HG02981 (cell line): ENCODE data around the gene ACTR3C.
"Not testable (repeated sequence)": the region's sequence is repeated elsewhere in the genome, so short reads cannot be mapped to it uniquely, and the experiment has no call there.

Experiments
- ATAC-seq: cut with Tn5 transposase; IDR thresholded peaks from one replicate; pipeline ENCODE4 v1.9.1; 2021; ENCODE audit warnings: mild to moderate bottlenecking, moderate library complexity; ENCODE audit not compliant: unreplicated experiment

Gene ACTR3C

GRCh38 chr7:150287815-150288214, 35.5 kb downstream of the ACTR3C start:
- ATAC-seq, result not testable (repeated sequence)

DNA sequence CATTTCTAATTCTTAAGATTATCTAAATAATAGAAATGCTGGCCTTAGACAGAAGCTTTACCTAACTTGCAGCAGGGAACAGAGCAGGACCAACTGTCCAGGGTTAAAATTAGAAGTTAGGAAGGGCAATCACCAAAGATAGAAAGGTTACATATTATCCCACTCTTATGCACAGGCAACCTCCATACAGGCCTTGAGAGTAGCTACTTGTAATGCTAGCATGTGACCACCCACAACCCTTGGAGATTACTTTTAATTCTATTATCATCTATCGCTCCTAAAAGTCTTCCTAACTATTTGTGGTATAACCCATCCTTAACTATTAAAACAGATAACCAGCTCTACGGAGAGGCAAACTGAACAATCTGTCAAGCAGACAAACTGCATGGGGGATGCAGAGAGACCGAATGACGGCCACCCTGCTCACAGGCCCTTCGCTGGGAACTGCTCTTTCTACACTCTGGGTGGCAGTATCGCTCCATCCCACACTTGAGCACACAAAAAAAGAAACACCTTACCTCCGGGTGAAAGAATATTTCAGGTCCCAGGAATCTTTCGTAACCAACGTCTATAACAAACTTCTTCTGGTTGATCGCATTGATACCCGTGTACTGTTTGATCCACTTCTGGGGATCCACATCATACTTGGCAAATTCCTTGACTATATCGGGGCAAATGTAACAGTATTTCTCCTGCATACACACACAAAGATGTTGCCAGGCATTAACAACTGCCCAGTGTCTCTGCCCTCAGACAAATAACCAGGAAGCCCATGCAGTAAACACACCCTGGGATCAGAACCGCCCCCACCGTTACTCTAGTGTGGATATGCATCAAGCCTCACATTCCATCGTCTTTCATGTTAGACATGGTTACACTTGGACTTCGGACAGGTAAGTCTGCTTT, 37.2 kb downstream of the ACTR3C start:
- ATAC-seq, result peak; percentile 73

- not testable (repeated sequence) for ATAC-seq
Measured at GRCh38 chr7:150283608-150284007, 39.7 kb downstream of the ACTR3C start.

DNA sequence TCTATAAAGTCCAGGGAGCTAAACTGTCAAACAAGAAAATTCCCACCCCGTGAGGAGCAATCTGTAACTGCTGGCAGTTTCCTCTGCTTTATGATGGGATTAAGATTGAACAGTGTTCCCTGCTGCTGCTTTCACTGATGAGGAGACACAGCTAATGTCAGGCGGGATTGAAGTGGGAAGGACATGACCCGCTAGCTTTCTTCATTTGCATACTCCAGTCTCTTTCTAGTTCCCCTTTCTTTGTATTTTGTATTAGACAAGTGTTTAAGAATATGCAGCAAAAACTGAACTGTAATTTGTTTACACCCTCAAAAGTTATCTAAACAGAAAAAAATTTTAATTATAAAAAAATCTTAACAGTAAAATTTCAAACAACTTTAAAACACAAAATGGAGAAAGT, 40.2 kb downstream of the ACTR3C start:
- not testable (repeated sequence) for ATAC-seq

GRCh38 chr7:150281681-150282403, 41.5 kb downstream of the ACTR3C start:
- ATAC-seq, result not testable (repeated sequence)

GRCh38 chr7:150278383-150278782, 45.0 kb downstream of the ACTR3C start:
- not testable (repeated sequence) for ATAC-seq

DNA sequence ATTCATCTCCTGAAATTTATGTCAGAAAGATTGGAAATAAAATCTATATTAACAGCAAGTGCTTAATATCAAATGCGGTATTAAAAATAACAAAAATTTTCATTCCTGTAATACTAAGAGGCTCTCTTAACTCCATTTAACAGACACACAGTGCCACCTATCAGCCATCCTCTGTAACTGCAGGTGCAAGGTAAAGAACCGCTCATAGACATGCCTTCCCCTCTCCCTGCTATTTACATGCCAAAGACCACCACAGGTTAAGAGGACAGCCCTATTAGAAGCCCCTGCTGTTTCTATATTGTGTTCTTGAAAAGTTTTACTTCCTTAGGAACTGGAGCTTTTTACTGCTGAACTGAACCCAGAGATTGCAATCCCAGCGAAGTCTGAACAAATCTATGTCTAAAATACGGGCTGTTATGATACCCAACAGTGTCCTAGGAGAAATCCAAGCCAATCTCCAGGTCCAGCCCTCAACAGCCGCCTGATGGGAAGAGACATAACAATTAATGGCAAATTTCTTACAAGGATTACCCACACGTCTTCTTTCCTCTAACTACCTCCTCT, 47.1 kb downstream of the ACTR3C start:
- ATAC-seq, result peak; percentile 63

DNA sequence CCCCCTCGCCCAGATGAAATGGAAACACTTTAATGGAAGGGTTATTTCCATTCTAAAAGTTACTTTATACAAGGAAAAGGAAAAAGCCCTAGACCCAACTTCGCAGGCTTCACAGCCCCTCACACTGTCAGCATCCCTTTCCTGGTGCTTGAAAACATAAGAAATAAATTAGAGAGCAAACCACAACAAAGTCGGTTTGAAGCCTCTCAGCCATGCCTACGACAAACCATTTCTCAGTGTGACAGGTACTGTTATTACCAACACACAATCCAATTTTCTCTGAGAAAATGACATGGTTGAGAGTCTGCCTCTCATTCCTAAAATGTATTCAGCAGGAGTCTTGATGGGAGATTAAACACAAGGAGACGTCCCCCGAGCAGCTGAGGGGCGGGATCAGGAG, 51.4 kb downstream of the ACTR3C start:
- not testable (repeated sequence) for ATAC-seq

DNA sequence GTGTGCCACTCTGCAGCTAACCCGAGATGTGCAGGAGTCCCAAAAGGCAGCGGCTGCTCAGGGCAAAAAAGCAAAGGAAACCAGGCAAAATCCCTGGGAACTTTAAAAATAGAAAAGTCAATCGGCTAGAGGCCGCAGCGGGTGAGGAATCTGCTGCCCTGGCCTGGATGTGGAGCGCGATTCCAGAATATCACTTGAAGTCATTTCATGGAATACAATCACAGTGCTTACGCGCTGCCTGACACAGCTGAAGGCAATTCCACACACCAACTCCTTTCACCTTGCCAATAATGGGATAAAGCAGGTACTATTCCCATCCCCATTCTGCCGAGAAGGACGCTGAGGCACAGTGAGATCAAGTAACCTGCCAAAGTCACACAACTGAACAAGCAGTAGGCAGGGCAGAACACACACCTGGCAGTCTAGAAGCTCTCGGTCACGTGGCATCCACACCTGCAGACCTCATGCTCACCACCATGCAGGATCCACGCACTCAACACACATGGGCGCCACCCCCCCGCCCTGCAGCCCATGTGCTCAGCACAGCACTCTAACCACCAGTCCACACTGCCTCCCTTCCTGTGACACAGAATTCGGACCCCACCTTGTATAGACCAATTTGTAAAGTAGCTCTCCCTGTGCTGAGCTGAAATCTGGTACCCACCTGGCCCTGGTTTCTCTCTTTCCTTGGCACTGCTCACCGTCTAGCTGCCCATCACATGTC, 53.1 kb downstream of the ACTR3C start:
- not testable (repeated sequence) for ATAC-seq

GRCh38 chr7:150268798-150269197, 54.5 kb downstream of the ACTR3C start:
- not testable (repeated sequence) for ATAC-seq

DNA sequence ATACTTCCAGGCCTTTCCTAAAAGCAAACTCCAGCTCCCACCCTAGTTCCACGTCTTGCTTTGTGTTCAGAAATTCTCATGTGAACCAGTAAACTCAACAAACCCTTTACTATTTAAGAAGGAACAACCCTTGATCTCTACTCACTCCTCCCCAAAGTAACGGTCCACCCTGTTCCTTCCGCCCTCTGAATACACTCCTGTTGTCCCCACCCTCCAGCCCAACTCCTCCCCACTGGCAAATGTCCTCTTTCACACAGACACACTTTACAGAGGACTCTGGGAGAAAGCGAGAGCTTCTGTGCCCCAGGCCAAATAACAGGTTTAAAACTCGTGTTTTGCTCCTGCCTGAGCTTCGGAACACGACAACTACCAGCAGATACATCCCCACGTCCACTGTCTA, 55.1 kb downstream of the ACTR3C start:
- not testable (repeated sequence) for ATAC-seq

DNA sequence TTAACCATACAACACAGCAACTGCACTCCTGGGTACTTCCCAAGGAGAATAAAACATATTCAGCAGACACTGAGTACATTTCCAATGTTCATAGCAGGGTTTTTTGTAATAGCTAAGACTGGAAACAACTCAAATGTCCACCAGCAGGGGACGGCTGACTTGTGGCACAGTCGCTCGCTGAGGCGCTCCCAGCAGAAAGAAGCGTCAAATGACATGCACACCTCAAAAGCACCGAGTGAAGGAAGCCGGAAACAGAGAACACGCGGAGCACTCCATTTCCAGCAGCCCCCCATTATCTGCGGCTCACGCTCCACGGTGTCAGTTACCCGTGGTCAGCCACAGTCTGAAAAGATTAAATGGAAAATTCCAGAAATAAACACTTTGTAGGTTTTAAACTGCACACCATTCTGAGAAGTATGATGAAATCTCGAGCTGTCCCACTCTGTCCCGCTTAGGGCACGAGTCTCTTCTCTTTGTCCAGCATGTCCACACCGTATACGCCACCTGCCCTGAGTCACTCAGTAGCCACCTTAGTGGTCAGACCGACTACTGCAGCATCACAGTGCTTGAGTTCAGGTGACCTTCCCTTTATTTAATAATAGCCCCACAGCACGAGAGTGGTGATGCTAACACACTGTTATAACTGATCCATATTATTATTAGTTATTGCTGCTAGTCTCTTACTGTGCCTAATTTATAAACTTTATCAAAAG, 56.2 kb downstream of the ACTR3C start:
- not testable (repeated sequence) for ATAC-seq

DNA sequence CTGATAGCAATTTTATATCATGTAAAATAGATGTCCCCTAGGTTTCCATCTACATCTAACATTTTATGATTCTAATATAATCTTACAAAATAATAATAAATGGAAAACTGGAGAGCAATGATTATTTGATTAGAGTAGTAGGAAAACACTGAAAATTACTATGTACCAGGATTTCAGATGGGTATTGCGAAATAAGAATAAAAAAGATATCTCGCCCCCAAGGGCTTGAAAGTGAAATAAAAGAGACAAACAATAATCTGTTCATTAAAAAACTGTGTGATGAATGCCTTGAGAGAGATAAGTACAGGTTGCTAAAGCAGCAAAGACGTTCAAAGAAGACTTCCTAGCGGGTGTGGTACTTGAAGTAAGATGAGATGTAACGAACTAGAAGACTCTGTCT, 60.7 kb downstream of the ACTR3C start:
- not testable (repeated sequence) for ATAC-seq

- ATAC-seq, result not testable (repeated sequence)
Measured at GRCh38 chr7:150247745-150248144, 75.6 kb downstream of the ACTR3C start.

GRCh38 chr7:150245208-150245607, 78.1 kb downstream of the ACTR3C start:
- not testable (repeated sequence) for ATAC-seq

DNA sequence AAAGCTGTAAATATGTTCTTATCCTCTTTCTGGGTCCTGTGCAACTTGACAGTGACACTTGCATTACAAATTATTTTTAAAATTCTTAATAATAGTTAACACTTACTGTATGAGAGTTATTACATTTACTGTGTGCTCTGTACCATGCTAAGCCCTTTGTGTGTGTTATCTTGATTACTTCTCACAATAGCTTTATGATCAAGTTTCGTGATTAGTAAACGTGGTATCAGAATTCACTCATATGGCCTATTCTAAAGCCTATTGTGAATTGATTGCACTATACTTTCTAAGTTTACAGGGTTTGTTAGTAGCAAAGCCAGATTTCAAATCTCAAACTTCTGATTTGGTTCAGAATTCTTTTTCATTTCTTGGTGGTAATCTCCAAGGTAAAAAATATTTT, 80.4 kb downstream of the ACTR3C start:
- ATAC-seq, result not testable (repeated sequence)

- ATAC-seq, result not testable (repeated sequence)
Measured at GRCh38 chr7:150225444-150225843, 97.9 kb downstream of the ACTR3C start.

DNA sequence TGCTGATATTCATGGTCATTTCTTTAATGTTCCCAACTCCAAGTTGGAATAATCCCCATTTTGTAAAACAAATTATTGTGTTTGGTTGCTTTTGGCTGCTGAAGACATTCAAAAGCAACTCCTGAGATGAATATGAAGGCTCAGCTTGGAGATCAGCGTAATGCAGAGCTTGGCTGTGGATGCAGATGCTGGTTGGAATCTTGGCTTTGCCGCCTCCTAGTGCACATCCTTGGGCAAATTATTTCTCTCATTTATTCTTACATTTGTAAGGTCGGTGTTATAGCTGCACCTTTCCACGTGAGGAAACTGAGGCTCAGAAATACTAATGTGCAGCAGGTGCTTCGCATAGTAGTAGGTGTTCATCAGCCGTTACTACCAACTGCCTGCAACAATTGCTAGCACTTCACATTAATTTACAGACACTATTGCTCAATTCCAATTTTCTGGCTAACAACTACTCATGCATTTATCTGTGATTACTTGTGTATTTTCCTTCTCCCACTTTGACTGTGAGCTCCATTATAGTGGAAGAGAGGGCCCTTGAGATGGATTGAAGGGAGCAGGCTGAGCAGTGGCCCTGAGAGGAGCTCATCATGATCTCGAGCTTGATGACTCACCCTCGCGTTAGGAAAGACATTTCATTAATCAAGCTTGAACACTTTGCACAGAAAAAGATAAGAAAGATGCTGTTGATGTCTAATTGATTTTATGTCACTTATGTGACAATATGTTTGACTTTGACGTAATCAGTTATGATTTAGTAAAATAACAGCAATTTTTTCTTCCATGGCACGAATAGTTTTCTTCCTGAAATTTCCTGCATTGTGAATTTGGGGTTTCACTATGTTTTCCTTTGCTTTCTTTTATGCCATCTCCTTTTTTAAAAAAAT, 101.0 kb downstream of the ACTR3C start:
- ATAC-seq, result not testable (repeated sequence)

- not testable (repeated sequence) for ATAC-seq
Measured at GRCh38 chr7:150220673-150221181, 102.6 kb downstream of the ACTR3C start.
